CD14-positive monocyte (primary cell): ENCODE measurements around the gene AJAP1. TPM values are rescaled to one million over a fixed set of nuclear protein-coding genes. Genes with fewer than 3 reads are reported as not detected.

ENCODE experiments used
- DNase-seq, 3 donors: peaks; one replicate each; pipeline ENCODE4 v3.0.0-alpha.2; 2011 to 2022
- H2AFZ ChIP-seq: 2 replicates; pipeline ENCODE4 v1.6.0; 2012; ENCODE audit warnings: mild to moderate bottlenecking, low read depth, low read length, inconsistent platforms; ENCODE audit not compliant: insufficient read depth, poor library complexity, severe bottlenecking
- H3K27ac ChIP-seq, 2 donors: 1 replicate in 1 of 2; 2 replicates in 1 of 2; pipeline ENCODE4 v1.5.1; 2012 to 2013; ENCODE audit warnings: low read length in 2 of 2, control low read depth in 1 of 2, inconsistent platforms in 1 of 2, low read depth in 1 of 2, mild to moderate bottlenecking in 1 of 2
- H3K27me3 ChIP-seq, 2 donors: one replicate each; pipeline versions ENCODE4 v1.6.0 to v1.6.1; 2011 to 2013; ENCODE audit warnings: low read length in 2 of 2; ENCODE audit not compliant: control insufficient read depth in 2 of 2, insufficient read depth in 2 of 2
- H3K36me3 ChIP-seq, 2 donors: replicated peaks in 1 of 2; 1 replicate in 1 of 2; 2 replicates in 1 of 2; pipeline versions ENCODE4 v1.5.1 to v1.6.1; 2012 to 2013; ENCODE audit warnings: low read length in 2 of 2, control low read depth in 1 of 2, inconsistent platforms in 1 of 2, mild to moderate bottlenecking in 1 of 2; ENCODE audit not compliant: insufficient read depth in 2 of 2, control insufficient read depth in 1 of 2
- H3K4me1 ChIP-seq, 2 donors: 1 replicate in 1 of 2; 2 replicates in 1 of 2; pipeline versions ENCODE4 v1.5.1 to v1.6.1; 2012 to 2013; ENCODE audit warnings: low read length in 2 of 2, control low read depth in 1 of 2, inconsistent platforms in 1 of 2, mild to moderate bottlenecking in 1 of 2, moderate library complexity in 1 of 2; ENCODE audit not compliant: insufficient read depth in 2 of 2, control insufficient read depth in 1 of 2
- H3K4me2 ChIP-seq: replicated peaks from 2 replicates; pipeline ENCODE3; 2012; ENCODE audit warnings: low read length, moderate library complexity, mild to moderate bottlenecking; ENCODE audit not compliant: poor library complexity, severe bottlenecking; ENCODE audit errors: extremely low read depth
- H3K4me3 ChIP-seq, 3 experiments: fragments of 200-600 bp in 1 of 3; sonication (generic) in 1 of 3; replicated peaks in 1 of 3; 1 replicate in 2 of 3; 2 replicates in 1 of 3; pipeline ENCODE4 v1.5.1; 2011 to 2013; ENCODE audit warnings: low read length in 3 of 3, mild to moderate bottlenecking in 3 of 3, control low read depth in 2 of 3, low read depth in 2 of 3, inconsistent platforms in 1 of 3, moderate library complexity in 1 of 3
- H3K79me2 ChIP-seq: 2 replicates; pipeline ENCODE4 v1.6.0; 2012; ENCODE audit warnings: mild to moderate bottlenecking, control low read depth, inconsistent platforms, low read length, moderate library complexity; ENCODE audit not compliant: insufficient read depth
- H3K9ac ChIP-seq: 2 replicates; pipeline ENCODE4 v1.6.0; 2017; ENCODE audit warnings: low read length, mild to moderate bottlenecking; ENCODE audit not compliant: insufficient read depth, poor library complexity, severe bottlenecking
- H3K9me3 ChIP-seq, 2 donors: replicated peaks in 1 of 2; 1 replicate in 1 of 2; 2 replicates in 1 of 2; pipeline versions ENCODE4 v1.5.1 to v1.6.1; 2012 to 2013; ENCODE audit warnings: low read length in 2 of 2, control low read depth in 1 of 2; ENCODE audit not compliant: control insufficient read depth in 1 of 2, insufficient read depth in 1 of 2
- H4K20me1 ChIP-seq: 2 replicates; pipeline ENCODE4 v1.6.0; 2012; ENCODE audit warnings: mild to moderate bottlenecking, low read length, control low read depth, moderate library complexity; ENCODE audit not compliant: insufficient read depth
- H3K27ac Mint-ChIP-seq, 7 donors: one replicate each; pipeline ENCODE4 v1.8.0; 2020; ENCODE audit warnings: mild to moderate bottlenecking in 7 of 7, mixed read lengths in 7 of 7, moderate library complexity in 6 of 7, inconsistent platforms in 2 of 7
- H3K27me3 Mint-ChIP-seq, 3 donors: one replicate each; pipeline ENCODE4 v1.8.0; 2021 to 2022; ENCODE audit warnings: low read depth in 3 of 3, mild to moderate bottlenecking in 3 of 3, mixed read lengths in 3 of 3, moderate library complexity in 3 of 3, inconsistent platforms in 1 of 3
- H3K36me3 Mint-ChIP-seq, 2 donors: one replicate each; pipeline ENCODE4 v1.8.0; 2020; ENCODE audit warnings: mixed read lengths in 2 of 2, inconsistent platforms in 1 of 2, mild to moderate bottlenecking in 1 of 2
- H3K4me1 Mint-ChIP-seq: one replicate; pipeline ENCODE4 v1.8.0; 2020; ENCODE audit warnings: mild to moderate bottlenecking, mixed read lengths
- H3K4me3 Mint-ChIP-seq, 2 donors: one replicate each; pipeline ENCODE4 v1.8.0; 2020; ENCODE audit warnings: mild to moderate bottlenecking in 2 of 2, mixed read lengths in 2 of 2, moderate library complexity in 1 of 2
- H3K9me3 Mint-ChIP-seq, 7 donors: one replicate each; pipeline ENCODE4 v1.8.0; 2020 to 2022; ENCODE audit warnings: mixed read lengths in 7 of 7, mild to moderate bottlenecking in 6 of 7, moderate library complexity in 6 of 7, inconsistent platforms in 2 of 7
- WGBS: methylation state at CpG from one replicate; pipeline ENCODE4 v1.1.5; 2013; ENCODE audit warnings: missing lambda C conversion rate; ENCODE audit not compliant: insufficient coverage; 5-methylcytosine and 5-hydroxymethylcytosine counted together
- intact Hi-C, 2 donors: fragments of 100-400 bp; cut with micrococcal nuclease; formaldehyde crosslinking; loops; one replicate each; pipeline versions ENCODE4 v1.15.0 to v1.15.1; 2023
- polyA plus RNA-seq, 3 donors: library from polyadenylated mRNA; depleted of rRNA in 1 of 3; unstranded in 2 of 3; stranded (reverse) in 1 of 3; fragments of 300-500 nt in 2 of 3; fragments of >200 nt in 1 of 3; fragmentation: Illumina TruSeq in 2 of 3; gene quantifications; 1 replicate in 2 of 3; 2 replicates in 1 of 3; pipeline ENCODE4 v1.2.3, GENCODE V29; 2012 to 2021
- TF ChIP-seq, protein P1 (sequence below): fragments of 200-600 bp; IDR thresholded peaks from one replicate; pipeline ENCODE4 v1.8.0; 2022; ENCODE audit warnings: antibody characterized with exemption, mild to moderate bottlenecking

AJAP1 gene
- polyA plus RNA-seq, 3 donors, result not detected

GRCh38 chr1:4805987-4806386 lies 151.6 kb downstream of the AJAP1 start:
- Histone ChIP-seq H3K9me3 (no peaks in the 10 kb centered on the region), H3K4me2 (no peak overlapping the region), H3K27ac (no peak overlapping the region), H3K36me3 (no peaks in the 10 kb centered on the region), H4K20me1 (no peaks in the 10 kb centered on the region), H3K79me2 (no peaks in the 10 kb centered on the region), H3K4me3 (no peak overlapping the region), H3K9ac (no peak overlapping the region), H3K4me1 (no peaks in the 10 kb centered on the region), H2AFZ (no peak overlapping the region), H3K27me3 (no peaks in the 10 kb centered on the region)
- no peak for DNase-seq
- intact Hi-C loops, result no loop called here
- peaks cover 6 to 13% (median 7%) of the 10 kb centered on the region in 7 donors for H3K9me3 Mint-ChIP-seq
- H3K4me3 Mint-ChIP-seq, result no peak overlapping the region
- TF ChIP-seq, protein P1, sequence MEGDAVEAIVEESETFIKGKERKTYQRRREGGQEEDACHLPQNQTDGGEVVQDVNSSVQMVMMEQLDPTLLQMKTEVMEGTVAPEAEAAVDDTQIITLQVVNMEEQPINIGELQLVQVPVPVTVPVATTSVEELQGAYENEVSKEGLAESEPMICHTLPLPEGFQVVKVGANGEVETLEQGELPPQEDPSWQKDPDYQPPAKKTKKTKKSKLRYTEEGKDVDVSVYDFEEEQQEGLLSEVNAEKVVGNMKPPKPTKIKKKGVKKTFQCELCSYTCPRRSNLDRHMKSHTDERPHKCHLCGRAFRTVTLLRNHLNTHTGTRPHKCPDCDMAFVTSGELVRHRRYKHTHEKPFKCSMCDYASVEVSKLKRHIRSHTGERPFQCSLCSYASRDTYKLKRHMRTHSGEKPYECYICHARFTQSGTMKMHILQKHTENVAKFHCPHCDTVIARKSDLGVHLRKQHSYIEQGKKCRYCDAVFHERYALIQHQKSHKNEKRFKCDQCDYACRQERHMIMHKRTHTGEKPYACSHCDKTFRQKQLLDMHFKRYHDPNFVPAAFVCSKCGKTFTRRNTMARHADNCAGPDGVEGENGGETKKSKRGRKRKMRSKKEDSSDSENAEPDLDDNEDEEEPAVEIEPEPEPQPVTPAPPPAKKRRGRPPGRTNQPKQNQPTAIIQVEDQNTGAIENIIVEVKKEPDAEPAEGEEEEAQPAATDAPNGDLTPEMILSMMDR, result no peak
- no CpG with 5 or more reads among the region's 2 CpGs for WGBS
- no peaks in the 10 kb centered on the region for H3K36me3 Mint-ChIP-seq
- peaks cover 0 to 3% (median 2%) of the 10 kb centered on the region in 3 donors for H3K27me3 Mint-ChIP-seq
- H3K27ac Mint-ChIP-seq, result no peak overlapping the region
- H3K4me1 Mint-ChIP-seq, result no peaks in the 10 kb centered on the region

GRCh38 chr1:4820543-4820942 lies 166.1 kb downstream of the AJAP1 start:
- Histone ChIP-seq H3K4me2 (no peak overlapping the region), H3K27ac (no peak overlapping the region), H3K9me3 (peaks cover 0 to 3% of the 10 kb centered on the region in 2 donors), H2AFZ (no peak overlapping the region), H3K9ac (no peak overlapping the region), H4K20me1 (no peaks in the 10 kb centered on the region), H3K4me3 (no peak overlapping the region), H3K36me3 (no peaks in the 10 kb centered on the region), H3K27me3 (no peaks in the 10 kb centered on the region), H3K79me2 (no peaks in the 10 kb centered on the region), H3K4me1 (no peaks in the 10 kb centered on the region)
- Mint-ChIP-seq H3K9me3 (peaks cover 3 to 23% (median 11%) of the 10 kb centered on the region in 7 donors), H3K4me1 (no peaks in the 10 kb centered on the region), H3K27ac (no peak overlapping the region), H3K4me3 (no peak overlapping the region), H3K36me3 (no peaks in the 10 kb centered on the region), H3K27me3 (peaks cover 0 to 3% (median 0%) of the 10 kb centered on the region in 3 donors)
- 100% methylated on average over 1 of the region's 1 CpG for WGBS
- intact Hi-C loops, result no loop called here
- TF ChIP-seq, protein P1, result no peak
- no peak for DNase-seq
